Body of pancreas (tissue), 4 donors: Measurements from ENCODE around the gene YIF1A. TPM values are rescaled to one million over a fixed set of nuclear protein-coding genes. Genes with fewer than 3 reads are reported as not detected.

Experiments used
- ATAC-seq: fragments of 150-250 bp; one replicate; pipeline ENCODE4 v1.9.1; 2016
- DNase-seq, 4 donors: peaks; one replicate each; pipeline ENCODE4 v3.0.0-alpha.2; 2019
- H3K27ac ChIP-seq, 4 donors: fragments of 200-600 bp; sonication (generic); 1 replicate in 3 of 4; 2 replicates in 1 of 4; pipeline versions ENCODE4 v1.5.1 to v1.6.1; 2016 to 2019; ENCODE audit warnings: mild to moderate bottlenecking in 1 of 4, mixed read lengths in 1 of 4, moderate library complexity in 1 of 4
- H3K27me3 ChIP-seq, 2 donors: fragments of 200-600 bp; sonication (generic); one replicate each; pipeline ENCODE4 v1.6.0; 2016; ENCODE audit warnings: mild to moderate bottlenecking in 1 of 2
- H3K36me3 ChIP-seq, 2 donors: fragments of 200-600 bp; sonication (generic); replicated peaks in 1 of 2; 2 replicates each; pipeline ENCODE4 v1.5.1; 2016; ENCODE audit warnings: low read depth in 2 of 2; ENCODE audit not compliant: insufficient read depth in 1 of 2
- H3K4me1 ChIP-seq: fragments of 200-600 bp; sonication (generic); one replicate; pipeline ENCODE4 v1.6.0; 2016
- H3K4me3 ChIP-seq, 2 donors: fragments of 200-600 bp; sonication (generic); 1 replicate in 1 of 2; 2 replicates in 1 of 2; pipeline ENCODE4 v1.5.1; 2016 to 2019
- H3K9me3 ChIP-seq, 3 donors: fragments of 200-600 bp; sonication (generic); 1 replicate in 2 of 3; 2 replicates in 1 of 3; pipeline ENCODE4 v1.5.1; 2016
- CTCF ChIP-seq, 7 experiments: fragments of 450-650 bp in 4 of 7; fragments of 200-600 bp in 3 of 7; sonication (generic) in 3 of 7; IDR thresholded peaks; one replicate each; pipeline ENCODE4 v1.5.1; 2016 to 2019; ENCODE audit warnings: antibody characterized with exemption in 7 of 7
- POLR2A ChIP-seq, 3 donors: fragments of 450-650 bp; IDR thresholded peaks; one replicate each; pipeline ENCODE4 v1.6.1; 2016; ENCODE audit warnings: antibody characterized with exemption in 3 of 3, mild to moderate bottlenecking in 2 of 3
- WGBS, 2 donors: methylation state at CpG; one replicate each; pipeline ENCODE4 v1.1.5; 2017; 5-methylcytosine and 5-hydroxymethylcytosine counted together
- intact Hi-C: fragments of 100-400 bp; cut with DNase I; formaldehyde crosslinking; loops from one replicate; pipeline ENCODE4 v1.15.1; 2023
- total RNA-seq, 2 donors: library from RNA; depleted of rRNA; stranded (reverse); fragments of >200 nt; gene quantifications; one replicate each; pipeline ENCODE4 v1.1.0, GENCODE V29; 2016

YIF1A gene
- total RNA-seq, 2 donors from 2014 or later, result 63.6 to 91.6 TPM

GRCh38 chr11:66268244-66268951, 20.5 kb downstream of the YIF1A start, which contains the start of gene RAB1B:
TSS of gene RAB1B (plus strand) at chr11:66268639. CDS start at chr11:66268680, 41 bp downstream.
- intact Hi-C loops, result no loop called here
- TF ChIP-seq POLR2A (IDR thresholded peaks at IDR 0.05) (peak; percentile 22 to 72 (median 57)), CTCF (IDR thresholded peaks at IDR 0.05) (no peak)
- H3K27me3 ChIP-seq, result no peaks in the 10 kb centered on the region
- WGBS, 2 donors, result 1% methylated on average over 24 to 51 of the region's 64 CpGs
- H3K27ac ChIP-seq, result peak within 1 kb of the TSS; percentile 85 to 93 (median 90)
- H3K36me3 ChIP-seq, result peaks cover 8 to 16% of the 10 kb centered on the region in 2 donors
- DNase-seq (peak; percentile 100), ATAC-seq (peak; percentile 93)
- H3K9me3 ChIP-seq, result no peaks in the 10 kb centered on the region
- peaks cover 28% of the 10 kb centered on the region for H3K4me1 ChIP-seq
- H3K4me3 ChIP-seq, result peak within 1 kb of the TSS; percentile 33 to 88

GRCh38 chr11:66267379-66268243, 21.3 kb downstream of the YIF1A start:
- Histone ChIP-seq H3K27me3 (no peaks in the 10 kb centered on the region), H3K9me3 (no peaks in the 10 kb centered on the region), H3K4me1 (peaks cover 28% of the 10 kb centered on the region), H3K36me3 (peaks cover under 1 to 13% of the 10 kb centered on the region in 2 donors), H3K4me3 (peak overlapping the region; percentile 9 to 20), H3K27ac (peak overlapping the region; percentile 85 to 93 (median 90))
- intact Hi-C loops, result no loop called here
- ATAC-seq, result peak; percentile 75
- 2 to 4% methylated on average over 27 to 61 of the region's 61 CpGs for WGBS, 2 donors
- TF ChIP-seq CTCF (IDR thresholded peaks at IDR 0.05), result peak in 3 of 7 experiments; percentile 5 to 22 (median 22)
- peak; percentile 18 to 67 (median 42) for TF ChIP-seq POLR2A (IDR thresholded peaks at IDR 0.05)
- peak; percentile 80 to 86 (median 84) for DNase-seq

GRCh38 chr11:66267039-66267378, 21.9 kb downstream of the YIF1A start:
- H3K4me1 ChIP-seq, result peaks cover 28% of the 10 kb centered on the region
- H3K4me3 ChIP-seq, result peak overlapping the region in 1 of 2 donors; percentile 20
- no peaks in the 10 kb centered on the region for H3K9me3 ChIP-seq
- no peak for TF ChIP-seq CTCF (IDR thresholded peaks at IDR 0.05)
- TF ChIP-seq POLR2A (IDR thresholded peaks at IDR 0.05), result no peak
- intact Hi-C loops, result no loop called here
- H3K36me3 ChIP-seq, result peaks cover 0 to 8% of the 10 kb centered on the region in 2 donors
- H3K27me3 ChIP-seq, result no peaks in the 10 kb centered on the region
- DNase-seq (no peak), ATAC-seq (no peak)
- 33 to 34% methylated on average over 12 to 13 of the region's 13 CpGs for WGBS, 2 donors
- peak overlapping the region; percentile 85 to 93 (median 90) for H3K27ac ChIP-seq

- Histone ChIP-seq H3K27ac (peak overlapping the region in 1 of 4 donors; percentile 89), H3K36me3 (peaks cover 0 to 7% of the 10 kb centered on the region in 2 donors), H3K27me3 (no peaks in the 10 kb centered on the region), H3K4me1 (peaks cover 28% of the 10 kb centered on the region), H3K4me3 (no peak overlapping the region), H3K9me3 (no peaks in the 10 kb centered on the region)
- TF ChIP-seq POLR2A (IDR thresholded peaks at IDR 0.05), result no peak
- no peak for TF ChIP-seq CTCF (IDR thresholded peaks at IDR 0.05)
- ATAC-seq (no peak), DNase-seq (no peak)
- 86 to 87% methylated on average over 15 to 20 of the region's 20 CpGs for WGBS, 2 donors
- intact Hi-C loops, result no loop called here
Observed at GRCh38 chr11:66266378-66267038, 22.4 kb downstream of the YIF1A start.
